Neural progenitor cell (in vitro differentiated cells): ENCODE results near the gene PLCB1. TPM values are rescaled to one million over a fixed set of nuclear protein-coding genes. Genes with fewer than 3 reads are reported as not detected.

Experiments used
- DNase-seq: peaks from one replicate; pipeline ENCODE4 v3.0.0-alpha.2; 2016; ENCODE audit warnings: low spot score
- H2AFZ ChIP-seq: fragments of 200-600 bp; sonication (generic); replicated peaks from 2 replicates; pipeline ENCODE4 v1.6.1; 2016; ENCODE audit warnings: antibody characterized with exemption
- H3F3A ChIP-seq: fragments of 200-600 bp; sonication (generic); 2 replicates; pipeline ENCODE4 v1.6.1; 2016; ENCODE audit warnings: antibody characterized with exemption, low read depth
- H3K27ac ChIP-seq: fragments of 200-600 bp; sonication (generic); 2 replicates; pipeline ENCODE4 v1.5.1; 2016; ENCODE audit warnings: mild to moderate bottlenecking
- H3K27me3 ChIP-seq: fragments of 200-600 bp; sonication (generic); 2 replicates; pipeline ENCODE4 v1.6.1; 2016; ENCODE audit warnings: mild to moderate bottlenecking, moderate library complexity
- H3K36me3 ChIP-seq: fragments of 200-600 bp; sonication (generic); 2 replicates; pipeline ENCODE4 v1.5.1; 2016
- H3K4me1 ChIP-seq: fragments of 200-600 bp; sonication (generic); 2 replicates; pipeline ENCODE4 v1.6.1; 2016; ENCODE audit warnings: mixed run types
- H3K4me2 ChIP-seq: fragments of 200-600 bp; sonication (generic); 2 replicates; pipeline ENCODE4 v1.6.1; 2016
- H3K4me3 ChIP-seq: fragments of 200-600 bp; sonication (generic); 2 replicates; pipeline ENCODE4 v1.5.1; 2016
- H3K79me2 ChIP-seq: fragments of 200-600 bp; sonication (generic); 2 replicates; pipeline ENCODE4 v1.6.1; 2016; ENCODE audit warnings: low read depth
- H3K9ac ChIP-seq: fragments of 200-600 bp; sonication (generic); 2 replicates; pipeline ENCODE4 v1.6.1; 2016
- H3K9me3 ChIP-seq: fragments of 200-600 bp; sonication (generic); 2 replicates; pipeline ENCODE4 v1.5.1; 2016; ENCODE audit warnings: low read depth
- H4K20me1 ChIP-seq: fragments of 200-600 bp; sonication (generic); 2 replicates; pipeline ENCODE4 v1.6.1; 2016; ENCODE audit warnings: low read depth
- H3K27ac Mint-ChIP-seq: 3 replicates; pipeline ENCODE4 v1.8.0; 2021; ENCODE audit warnings: mixed read lengths
- H3K27me3 Mint-ChIP-seq: 2 replicates; pipeline ENCODE4 v1.8.0; 2022; ENCODE audit warnings: low read depth, mild to moderate bottlenecking, inconsistent platforms, moderate library complexity, mixed read lengths; ENCODE audit not compliant: insufficient read depth
- H3K36me3 Mint-ChIP-seq: 3 replicates; pipeline ENCODE4 v1.8.0; 2021; ENCODE audit warnings: mixed read lengths
- H3K4me1 Mint-ChIP-seq: 3 replicates; pipeline ENCODE4 v1.8.0; 2021; ENCODE audit warnings: mixed read lengths
- H3K4me3 Mint-ChIP-seq: 3 replicates; pipeline ENCODE4 v1.8.0; 2021; ENCODE audit warnings: mild to moderate bottlenecking, moderate library complexity, mixed read lengths
- H3K9me3 Mint-ChIP-seq: 3 replicates; pipeline ENCODE4 v1.8.0; 2020; ENCODE audit warnings: mixed read lengths
- EZH2 ChIP-seq: fragments of 200-600 bp; sonication (generic); IDR thresholded peaks from 2 replicates; pipeline ENCODE4 v1.6.1; 2017; ENCODE audit warnings: antibody characterized with exemption, mild to moderate bottlenecking, moderate library complexity
- EZH2phosphoT487 ChIP-seq: fragments of 200-600 bp; sonication (generic); IDR thresholded peaks from 2 replicates; pipeline ENCODE4 v1.6.1; 2017; ENCODE audit warnings: antibody characterized with exemption
- total RNA-seq: library from RNA; depleted of rRNA; stranded (reverse); fragments of >200 nt; gene quantifications from 2 replicates; pipeline ENCODE4 v1.2.3, GENCODE V29; 2015; ENCODE audit warnings: low replicate concordance
- TF ChIP-seq, protein P1 (sequence below): fragments of 200-600 bp; sonication (generic); IDR thresholded peaks from 2 replicates; pipeline ENCODE4 v1.5.1; 2017; ENCODE audit warnings: antibody characterized with exemption, mild to moderate bottlenecking

The PLCB1 gene
- total RNA-seq, 1 donor from 2014 or later: 30.2 TPM

DNA sequence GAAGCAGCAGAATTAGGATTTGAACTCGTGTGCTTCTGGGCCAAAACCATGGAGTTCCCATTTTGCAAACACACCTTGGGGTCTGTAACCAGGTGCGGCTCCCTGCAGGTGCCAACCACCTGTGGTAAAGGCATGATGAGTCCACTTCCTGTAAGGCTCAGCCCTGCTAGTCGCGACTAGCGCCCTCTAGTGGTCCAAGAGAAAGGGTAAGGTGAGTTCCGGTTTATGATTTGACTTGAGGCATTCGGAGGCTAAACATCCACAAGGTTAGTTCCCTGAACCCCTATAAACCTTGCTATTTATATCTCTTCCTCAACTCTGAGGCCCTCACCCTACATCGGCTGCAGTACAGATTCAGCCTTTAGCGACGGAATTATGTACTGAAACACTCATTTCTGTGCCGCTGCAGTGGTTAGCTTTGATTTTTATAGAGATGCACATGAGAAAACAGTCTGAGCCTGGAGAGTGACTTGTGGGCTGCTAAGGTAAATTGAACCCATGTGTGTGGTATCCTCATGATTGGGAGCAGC lies 173.4 kb downstream of the PLCB1 start:
- H3K27ac Mint-ChIP-seq: peak overlapping the region; percentile 36
- H3K36me3 Mint-ChIP-seq: peaks cover 7% of the 10 kb centered on the region

DNA sequence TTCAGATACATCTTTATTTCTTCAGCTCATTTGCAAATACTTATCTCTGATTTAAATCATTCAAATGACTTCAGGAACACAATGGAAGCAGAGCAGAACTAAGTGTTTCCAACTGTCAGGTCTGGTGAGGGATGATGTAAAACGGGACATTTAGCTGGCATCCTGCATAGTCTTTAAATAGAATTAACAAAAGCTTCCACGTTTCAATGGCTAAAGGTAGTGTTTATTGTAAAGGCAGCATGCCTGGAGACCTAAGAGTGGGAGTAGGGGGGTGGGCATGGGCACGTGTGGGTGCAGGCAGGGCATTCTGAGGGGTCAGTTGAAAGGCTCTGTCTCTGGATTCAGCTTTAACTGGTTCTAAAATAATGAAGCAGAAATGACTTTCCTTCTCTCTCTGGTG lies 174.9 kb downstream of the PLCB1 start:
- H3K4me3 Mint-ChIP-seq: no peak overlapping the region
- H3K36me3 Mint-ChIP-seq: peaks cover 2% of the 10 kb centered on the region
- peak; percentile 52 for DNase-seq
- H3K27ac Mint-ChIP-seq: peak overlapping the region; percentile 87
- peaks cover 2% of the 10 kb centered on the region for H3K9me3 Mint-ChIP-seq
- no peak overlapping the region for H3K4me3 ChIP-seq
- TF ChIP-seq, protein P1, sequence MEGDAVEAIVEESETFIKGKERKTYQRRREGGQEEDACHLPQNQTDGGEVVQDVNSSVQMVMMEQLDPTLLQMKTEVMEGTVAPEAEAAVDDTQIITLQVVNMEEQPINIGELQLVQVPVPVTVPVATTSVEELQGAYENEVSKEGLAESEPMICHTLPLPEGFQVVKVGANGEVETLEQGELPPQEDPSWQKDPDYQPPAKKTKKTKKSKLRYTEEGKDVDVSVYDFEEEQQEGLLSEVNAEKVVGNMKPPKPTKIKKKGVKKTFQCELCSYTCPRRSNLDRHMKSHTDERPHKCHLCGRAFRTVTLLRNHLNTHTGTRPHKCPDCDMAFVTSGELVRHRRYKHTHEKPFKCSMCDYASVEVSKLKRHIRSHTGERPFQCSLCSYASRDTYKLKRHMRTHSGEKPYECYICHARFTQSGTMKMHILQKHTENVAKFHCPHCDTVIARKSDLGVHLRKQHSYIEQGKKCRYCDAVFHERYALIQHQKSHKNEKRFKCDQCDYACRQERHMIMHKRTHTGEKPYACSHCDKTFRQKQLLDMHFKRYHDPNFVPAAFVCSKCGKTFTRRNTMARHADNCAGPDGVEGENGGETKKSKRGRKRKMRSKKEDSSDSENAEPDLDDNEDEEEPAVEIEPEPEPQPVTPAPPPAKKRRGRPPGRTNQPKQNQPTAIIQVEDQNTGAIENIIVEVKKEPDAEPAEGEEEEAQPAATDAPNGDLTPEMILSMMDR: no peak
- no peak overlapping the region for H3K9ac ChIP-seq
- peaks cover 58% of the 10 kb centered on the region for H3K4me1 ChIP-seq
- H3K27me3 ChIP-seq: no peaks in the 10 kb centered on the region
- no peak overlapping the region for H2AFZ ChIP-seq
- no peaks in the 10 kb centered on the region for H4K20me1 ChIP-seq
- peaks cover 25% of the 10 kb centered on the region for H3F3A ChIP-seq
- H3K27me3 Mint-ChIP-seq: no peaks in the 10 kb centered on the region
- H3K27ac ChIP-seq: no peak overlapping the region
- no peaks in the 10 kb centered on the region for H3K9me3 ChIP-seq
- peaks cover 79% of the 10 kb centered on the region for H3K4me1 Mint-ChIP-seq
- peak overlapping the region; percentile 17 for H3K4me2 ChIP-seq
- no peaks in the 10 kb centered on the region for H3K36me3 ChIP-seq
- no peaks in the 10 kb centered on the region for H3K79me2 ChIP-seq

More for the DNA sequence above, 173.4 kb downstream of the PLCB1 start:
- peaks cover 58% of the 10 kb centered on the region for H3K4me1 ChIP-seq
- H2AFZ ChIP-seq: no peak overlapping the region
- H3K36me3 ChIP-seq: no peaks in the 10 kb centered on the region
- no peaks in the 10 kb centered on the region for H4K20me1 ChIP-seq
- peak; percentile 75 for DNase-seq
- H3K4me2 ChIP-seq: no peak overlapping the region
- no peak overlapping the region for H3K9ac ChIP-seq
- H3K79me2 ChIP-seq: no peaks in the 10 kb centered on the region
- peaks cover 76% of the 10 kb centered on the region for H3K4me1 Mint-ChIP-seq
- no peak overlapping the region for H3K4me3 Mint-ChIP-seq
- H3K9me3 Mint-ChIP-seq: peaks cover 9% of the 10 kb centered on the region
- no peak overlapping the region for H3K4me3 ChIP-seq
- H3K27ac ChIP-seq: no peak overlapping the region
- TF ChIP-seq, protein P1: peak; percentile 83
- TF ChIP-seq EZH2phosphoT487: no peak
- no peaks in the 10 kb centered on the region for H3K9me3 ChIP-seq
- no peaks in the 10 kb centered on the region for H3K27me3 Mint-ChIP-seq
- no peaks in the 10 kb centered on the region for H3K27me3 ChIP-seq
- H3F3A ChIP-seq: peaks cover 25% of the 10 kb centered on the region

DNA sequence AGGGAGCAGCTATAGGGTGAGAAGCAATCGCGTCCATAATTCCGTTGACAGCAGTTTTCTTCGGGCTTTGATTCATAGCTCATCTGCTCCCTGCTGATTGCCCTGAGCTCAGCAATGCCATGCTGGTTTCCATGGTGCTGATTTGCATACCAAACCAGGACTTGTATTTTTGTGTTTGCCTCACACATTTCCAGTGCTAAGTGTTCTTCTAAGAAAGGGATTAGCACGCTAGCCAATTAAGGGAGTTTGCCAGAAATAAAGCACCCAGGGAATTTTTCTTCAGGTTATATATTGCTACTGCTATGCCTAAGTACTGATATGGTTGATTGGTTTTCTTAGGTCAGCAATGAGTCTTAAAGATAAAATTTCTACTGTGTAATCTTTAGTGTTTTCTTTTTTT lies 177.6 kb downstream of the PLCB1 start:
- no peak overlapping the region for H3K9ac ChIP-seq
- no peaks in the 10 kb centered on the region for H3K79me2 ChIP-seq
- H3K4me3 ChIP-seq: no peak overlapping the region
- H3K27me3 ChIP-seq: no peaks in the 10 kb centered on the region
- H3F3A ChIP-seq: peaks cover 17% of the 10 kb centered on the region
- peak; percentile 79 for DNase-seq
- TF ChIP-seq, protein P1: no peak
- TF ChIP-seq EZH2phosphoT487: no peak
- no peak for TF ChIP-seq EZH2
- H2AFZ ChIP-seq: no peak overlapping the region
- H3K9me3 ChIP-seq: no peaks in the 10 kb centered on the region
- Mint-ChIP-seq H3K27ac (peak overlapping the region; percentile 96), H3K9me3 (peaks cover 3% of the 10 kb centered on the region), H3K27me3 (no peaks in the 10 kb centered on the region), H3K4me3 (peak overlapping the region; percentile 44), H3K4me1 (peaks cover 61% of the 10 kb centered on the region), H3K36me3 (no peaks in the 10 kb centered on the region)
- no peaks in the 10 kb centered on the region for H3K36me3 ChIP-seq
- no peaks in the 10 kb centered on the region for H4K20me1 ChIP-seq
- H3K27ac ChIP-seq: no peak overlapping the region
- peaks cover 42% of the 10 kb centered on the region for H3K4me1 ChIP-seq
- peak overlapping the region; percentile 51 for H3K4me2 ChIP-seq
